ENCODE results near the gene CENPP.

DNA sequence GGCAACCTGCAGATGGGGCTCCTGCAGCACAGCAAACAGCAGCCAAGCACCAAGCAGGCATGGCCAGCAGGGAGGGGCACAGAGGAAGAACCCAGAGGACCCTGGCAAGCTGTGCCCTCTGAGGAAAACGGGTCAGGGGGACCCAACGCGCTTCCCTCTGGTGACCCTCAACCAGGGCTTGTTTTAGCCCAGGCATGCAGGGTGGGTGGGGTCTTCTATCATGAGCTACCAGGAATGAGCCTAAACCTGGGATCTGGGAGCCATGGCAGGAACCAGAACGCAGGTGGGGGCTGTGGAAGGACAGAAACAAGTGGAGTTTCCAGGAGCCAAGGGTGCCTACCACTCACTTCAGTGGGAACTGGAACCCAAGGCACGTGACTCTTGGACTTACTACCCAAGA, 323.3 kb downstream of the CENPP start:
- TF ChIP-seq, protein P1, sequence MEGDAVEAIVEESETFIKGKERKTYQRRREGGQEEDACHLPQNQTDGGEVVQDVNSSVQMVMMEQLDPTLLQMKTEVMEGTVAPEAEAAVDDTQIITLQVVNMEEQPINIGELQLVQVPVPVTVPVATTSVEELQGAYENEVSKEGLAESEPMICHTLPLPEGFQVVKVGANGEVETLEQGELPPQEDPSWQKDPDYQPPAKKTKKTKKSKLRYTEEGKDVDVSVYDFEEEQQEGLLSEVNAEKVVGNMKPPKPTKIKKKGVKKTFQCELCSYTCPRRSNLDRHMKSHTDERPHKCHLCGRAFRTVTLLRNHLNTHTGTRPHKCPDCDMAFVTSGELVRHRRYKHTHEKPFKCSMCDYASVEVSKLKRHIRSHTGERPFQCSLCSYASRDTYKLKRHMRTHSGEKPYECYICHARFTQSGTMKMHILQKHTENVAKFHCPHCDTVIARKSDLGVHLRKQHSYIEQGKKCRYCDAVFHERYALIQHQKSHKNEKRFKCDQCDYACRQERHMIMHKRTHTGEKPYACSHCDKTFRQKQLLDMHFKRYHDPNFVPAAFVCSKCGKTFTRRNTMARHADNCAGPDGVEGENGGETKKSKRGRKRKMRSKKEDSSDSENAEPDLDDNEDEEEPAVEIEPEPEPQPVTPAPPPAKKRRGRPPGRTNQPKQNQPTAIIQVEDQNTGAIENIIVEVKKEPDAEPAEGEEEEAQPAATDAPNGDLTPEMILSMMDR (IDR thresholded peaks at IDR 0.05): no peak
- TF ChIP-seq POLR2A (IDR thresholded peaks at IDR 0.05): no peak

Measured in body of pancreas (tissue), 4 donors.